ENCODE data around the gene NUMBL.
A peak's percentile ranks its signal among the peaks of the same experiment; 100 is the strongest.

The NUMBL gene

DNA sequence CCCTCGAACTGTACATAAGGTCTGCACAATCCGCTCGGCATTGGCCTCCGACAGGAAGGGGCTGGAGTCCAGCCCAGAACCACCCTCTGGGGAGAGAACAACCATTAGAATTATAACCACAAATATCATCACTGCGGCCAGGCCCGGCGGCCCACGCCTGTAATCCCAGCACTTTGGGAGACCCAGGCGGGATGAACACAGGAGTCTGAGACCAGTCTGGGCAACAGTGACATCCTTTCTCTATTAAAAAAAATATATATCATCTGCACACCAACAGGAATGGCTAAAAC lies 14.9 kb upstream of the NUMBL start:
- no peaks in the 10 kb centered on the region for H3K27me3 Mint-ChIP-seq
- H3K36me3 Mint-ChIP-seq: peaks cover 32% of the 10 kb centered on the region
- no peak overlapping the region for H3K27ac Mint-ChIP-seq
- no peaks in the 10 kb centered on the region for H3K9me3 Mint-ChIP-seq
- DNase-seq: no peak
- no peak overlapping the region for H3K4me3 Mint-ChIP-seq
- CTCF ChIA-PET: no interaction called here
- H3K4me1 Mint-ChIP-seq: no peaks in the 10 kb centered on the region

DNA sequence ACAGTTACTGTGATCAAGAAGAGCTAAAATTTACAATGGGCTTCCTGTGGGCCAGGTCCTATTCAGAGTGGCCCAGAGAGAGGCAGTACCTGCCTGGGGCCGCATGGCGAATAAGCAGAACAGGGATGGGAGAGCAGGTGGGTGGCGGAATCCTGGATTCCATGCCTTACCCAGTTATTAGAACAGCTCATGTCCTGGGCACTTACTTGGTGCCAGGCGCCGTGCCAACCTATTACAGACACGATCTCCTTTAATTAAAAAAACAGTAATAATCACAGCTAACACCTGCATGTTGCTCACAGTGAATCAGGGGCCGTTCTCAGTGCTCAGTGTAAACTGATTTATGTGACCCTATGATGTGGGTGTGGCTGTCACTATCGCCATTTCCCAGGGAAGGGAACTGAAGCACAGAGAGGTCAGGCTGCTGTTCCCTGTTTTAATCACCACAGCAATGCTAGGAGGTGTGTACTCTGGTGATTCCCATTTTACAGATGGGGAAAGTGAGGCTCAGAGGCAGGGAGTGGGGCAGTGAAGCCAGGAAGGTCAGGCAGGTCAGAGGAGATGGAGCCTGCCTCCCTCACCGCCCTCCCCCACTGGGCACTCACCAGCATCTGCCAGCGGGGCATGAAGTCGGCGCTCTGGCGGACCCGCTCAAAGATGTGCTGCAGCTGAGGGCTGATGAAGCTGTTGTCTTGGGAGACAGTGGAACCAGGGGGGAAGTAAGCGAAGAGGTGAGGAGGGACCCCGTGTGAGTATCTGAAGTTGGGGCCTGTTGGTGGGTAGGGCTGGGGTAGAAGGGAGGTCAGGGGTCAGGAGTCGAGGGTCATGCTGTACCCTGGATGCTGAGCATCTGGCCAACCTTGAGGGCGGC lies 14.3 kb upstream of the NUMBL start:
- H3K27ac Mint-ChIP-seq: no peak overlapping the region

DNA sequence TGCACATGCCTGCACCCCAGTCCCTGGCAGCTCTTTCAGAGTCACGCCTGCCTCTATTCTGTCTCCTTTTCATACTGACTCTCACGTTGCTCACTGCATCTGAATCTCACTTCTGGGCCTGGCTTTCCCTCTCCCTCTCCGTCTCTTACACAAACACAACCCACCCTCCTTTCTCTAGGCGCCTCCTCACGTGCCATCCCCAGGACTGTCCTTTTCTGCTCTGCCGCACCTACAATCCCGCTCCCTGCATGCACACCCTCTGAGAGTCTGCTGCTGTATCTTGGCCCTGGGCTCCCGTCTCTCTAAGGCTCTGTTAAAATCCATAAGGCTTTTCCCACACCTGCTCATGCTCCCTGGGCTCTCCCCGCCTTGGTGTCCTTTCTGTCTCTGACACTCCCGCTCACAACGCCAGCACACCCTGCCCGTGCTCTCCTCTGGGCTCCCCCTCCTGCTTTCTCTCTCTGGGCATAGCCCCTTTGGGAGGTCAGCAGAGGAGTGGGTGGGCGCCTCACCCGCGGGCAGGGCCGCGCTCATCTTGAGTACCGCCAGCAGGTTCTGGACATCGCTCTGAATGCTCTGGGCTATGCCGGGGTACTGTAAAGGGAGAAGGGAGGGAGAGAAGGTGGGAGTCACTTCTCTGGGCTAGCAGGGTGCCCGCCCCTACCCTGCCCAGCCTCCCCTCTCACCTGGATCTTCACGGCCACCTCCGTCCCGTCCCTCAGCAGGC lies 12.7 kb upstream of the NUMBL start:
- no peaks in the 10 kb centered on the region for H3K9me3 Mint-ChIP-seq
- no peak overlapping the region for H3K4me3 Mint-ChIP-seq
- no peaks in the 10 kb centered on the region for H3K4me1 Mint-ChIP-seq
- CTCF ChIA-PET: no interaction called here
- no peak for DNase-seq
- no peaks in the 10 kb centered on the region for H3K27me3 Mint-ChIP-seq
- H3K27ac Mint-ChIP-seq: no peak overlapping the region
- H3K36me3 Mint-ChIP-seq: peaks cover 26% of the 10 kb centered on the region

More for the DNA sequence above, 14.3 kb upstream of the NUMBL start:
- Mint-ChIP-seq H3K4me3 (no peak overlapping the region), H3K27me3 (no peaks in the 10 kb centered on the region), H3K36me3 (peaks cover 32% of the 10 kb centered on the region), H3K9me3 (no peaks in the 10 kb centered on the region), H3K4me1 (no peaks in the 10 kb centered on the region)
- no peak for DNase-seq
- CTCF ChIA-PET: interaction anchor here (1.0 to 1.3 kb wide), 2 partner anchors 70 to 103 kb away, joined by 3 to 6 read pairs; no protein-coding TSS in a partner anchor

DNA sequence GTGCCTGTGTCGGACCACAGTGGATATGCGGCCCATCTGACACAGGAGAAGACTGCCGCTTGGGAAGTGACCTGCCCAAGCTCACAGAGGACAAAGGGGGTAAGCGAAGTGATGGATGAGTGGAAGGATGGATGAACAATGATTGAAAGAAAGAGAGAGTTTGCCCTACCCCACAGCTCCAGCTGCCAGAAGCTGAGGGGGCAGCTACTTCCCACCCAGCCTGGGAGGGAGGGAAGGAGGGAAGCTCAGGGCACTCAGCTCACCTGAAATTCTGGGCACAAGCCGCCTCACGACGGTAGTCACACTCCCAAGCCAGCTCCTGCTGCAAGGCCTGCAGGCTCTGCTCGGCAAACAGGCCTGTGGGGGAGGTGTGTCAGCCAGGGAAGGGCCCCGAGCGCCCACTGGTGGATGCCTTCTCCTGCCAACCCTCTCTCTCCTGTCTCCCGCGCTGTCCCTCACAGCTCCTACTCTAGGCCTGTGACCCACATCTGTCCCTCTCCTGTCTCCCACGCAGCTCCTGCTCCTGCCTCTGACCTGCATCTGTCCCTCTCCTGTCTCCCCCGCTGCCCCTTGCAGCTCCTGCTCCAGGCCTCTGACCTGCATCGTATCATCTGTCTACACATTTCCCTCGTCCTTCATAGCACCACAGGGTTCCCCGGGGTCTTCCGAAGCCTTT lies 12.0 kb upstream of the NUMBL start:
- no peak overlapping the region for H3K4me3 Mint-ChIP-seq
- H3K36me3 Mint-ChIP-seq: peaks cover 25% of the 10 kb centered on the region
- DNase-seq: no peak
- CTCF ChIA-PET: no interaction called here
- no peaks in the 10 kb centered on the region for H3K4me1 Mint-ChIP-seq
- no peaks in the 10 kb centered on the region for H3K9me3 Mint-ChIP-seq
- H3K27me3 Mint-ChIP-seq: no peaks in the 10 kb centered on the region
- H3K27ac Mint-ChIP-seq: no peak overlapping the region

DNA sequence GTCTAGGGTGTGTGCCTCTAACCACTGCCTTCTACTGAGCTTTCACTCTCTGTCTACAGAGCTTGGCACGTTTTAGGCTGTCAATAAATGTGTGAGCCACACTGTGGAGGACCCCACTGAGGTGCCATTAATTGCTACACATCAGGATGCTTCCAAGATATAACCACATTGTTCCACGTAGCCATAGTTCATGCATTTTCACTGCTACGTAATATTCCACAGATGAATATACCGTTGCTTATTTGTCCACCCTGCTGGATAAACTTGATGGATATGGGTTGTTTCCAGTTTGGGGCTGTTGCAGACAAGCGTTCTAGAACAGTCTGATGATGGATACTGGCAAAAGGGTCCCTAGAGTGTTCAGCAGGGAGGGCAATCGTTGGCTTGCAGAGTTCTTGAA lies 11.3 kb upstream of the NUMBL start:
- H3K27ac Mint-ChIP-seq: no peak overlapping the region
- no peaks in the 10 kb centered on the region for H3K27me3 Mint-ChIP-seq
- no peaks in the 10 kb centered on the region for H3K4me1 Mint-ChIP-seq
- CTCF ChIA-PET: no interaction called here
- H3K4me3 Mint-ChIP-seq: no peak overlapping the region
- peaks cover 25% of the 10 kb centered on the region for H3K36me3 Mint-ChIP-seq
- no peak for DNase-seq
- H3K9me3 Mint-ChIP-seq: no peaks in the 10 kb centered on the region

DNA sequence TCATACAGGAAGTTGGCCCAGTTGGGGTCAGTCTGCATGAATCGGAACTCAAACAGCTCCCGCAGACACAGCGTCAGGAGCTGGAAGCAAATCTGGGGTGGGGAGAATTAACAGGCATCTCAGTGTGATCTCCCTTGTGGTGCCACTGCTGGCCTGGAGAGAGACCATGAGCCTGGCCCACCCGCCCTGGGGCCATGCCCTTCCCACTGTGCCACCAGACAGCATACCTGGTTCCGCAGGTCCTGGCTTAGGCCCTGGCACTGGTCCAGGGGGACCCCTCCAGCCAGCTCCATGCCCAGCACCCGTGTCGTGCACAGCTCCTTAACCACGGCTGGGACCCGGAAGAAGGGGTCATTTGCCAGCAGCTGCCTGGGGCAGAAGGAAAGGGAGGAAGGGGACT lies 9.6 kb upstream of the NUMBL start:
- Mint-ChIP-seq H3K27me3 (no peaks in the 10 kb centered on the region), H3K4me1 (no peaks in the 10 kb centered on the region), H3K36me3 (peaks cover 23% of the 10 kb centered on the region), H3K4me3 (no peak overlapping the region), H3K9me3 (no peaks in the 10 kb centered on the region), H3K27ac (no peak overlapping the region)
- CTCF ChIA-PET: no interaction called here
- no peak for DNase-seq

DNA sequence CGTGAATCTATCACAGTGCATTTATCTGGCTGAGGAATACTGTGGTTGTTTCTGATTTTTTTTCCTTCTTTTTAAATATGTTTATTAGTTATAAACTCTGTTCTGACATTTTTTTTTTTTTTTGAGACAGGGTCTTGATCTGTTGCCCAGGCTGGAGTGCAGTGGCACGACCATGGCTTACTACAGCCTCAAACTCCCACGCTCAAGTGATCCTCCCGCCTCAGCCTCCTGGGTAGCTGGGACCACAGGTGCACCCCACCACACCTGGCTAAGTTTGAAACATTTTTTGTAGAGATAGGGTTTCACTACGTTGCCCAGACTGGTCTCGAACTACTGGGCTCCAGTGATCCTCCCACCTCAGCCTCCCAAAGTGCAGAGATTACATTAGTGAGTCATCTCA lies 6.6 kb upstream of the NUMBL start:
- CTCF ChIA-PET: no interaction called here
- Mint-ChIP-seq H3K4me3 (no peak overlapping the region), H3K9me3 (no peaks in the 10 kb centered on the region)

DNA sequence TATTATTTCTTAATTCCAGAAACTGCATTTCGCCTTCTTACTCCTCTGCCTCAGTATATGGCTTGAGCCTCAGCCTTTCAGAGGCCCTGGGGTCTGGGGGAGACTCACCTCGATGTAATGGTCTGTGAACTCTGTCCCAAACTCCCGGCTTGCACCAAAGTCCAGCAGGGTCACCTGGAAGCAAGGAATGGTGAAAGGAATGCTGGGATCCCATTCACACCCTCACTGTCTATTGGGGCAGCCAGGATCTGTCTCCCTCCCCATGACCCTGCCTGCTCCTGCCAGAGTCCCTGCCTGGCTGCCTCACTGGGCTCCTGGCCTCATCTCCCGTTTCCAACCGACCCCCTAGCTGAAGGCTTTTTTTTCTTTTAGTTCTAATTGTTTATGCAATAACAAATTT lies 5.4 kb upstream of the NUMBL start:
- H3K4me1 Mint-ChIP-seq: no peaks in the 10 kb centered on the region
- no peaks in the 10 kb centered on the region for H3K27me3 Mint-ChIP-seq
- CTCF ChIA-PET: no interaction called here
- no peak for DNase-seq
- H3K27ac Mint-ChIP-seq: no peak overlapping the region
- H3K9me3 Mint-ChIP-seq: no peaks in the 10 kb centered on the region
- no peak overlapping the region for H3K4me3 Mint-ChIP-seq
- peaks cover 1% of the 10 kb centered on the region for H3K36me3 Mint-ChIP-seq

More for the DNA sequence above, 6.6 kb upstream of the NUMBL start:
- Mint-ChIP-seq H3K27me3 (no peaks in the 10 kb centered on the region), H3K36me3 (peaks cover 8% of the 10 kb centered on the region), H3K4me1 (no peaks in the 10 kb centered on the region), H3K27ac (no peak overlapping the region)
- DNase-seq: no peak

DNA sequence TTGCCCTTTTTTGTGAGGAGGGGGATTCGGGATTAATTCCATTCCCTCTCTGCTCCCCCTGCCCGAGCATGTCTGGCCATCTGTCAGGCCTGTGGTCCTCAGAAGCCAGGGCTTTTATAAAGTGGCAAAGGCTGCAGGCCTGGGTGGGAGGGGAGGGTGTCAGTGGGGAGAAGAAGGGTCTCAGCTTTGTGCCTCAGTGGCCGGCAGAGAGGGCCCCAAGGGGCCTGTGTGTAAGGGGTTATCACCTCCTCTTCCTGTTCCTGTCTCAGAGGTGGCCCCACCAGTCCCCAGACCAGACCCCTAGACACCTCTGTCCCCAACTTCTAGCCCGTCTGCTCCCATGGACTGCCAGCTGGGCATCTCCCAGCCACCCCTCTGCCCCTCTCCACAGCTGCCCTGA lies 3.4 kb upstream of the NUMBL start:
- H3K4me3 Mint-ChIP-seq: no peak overlapping the region
- no peak overlapping the region for H3K27ac Mint-ChIP-seq
- DNase-seq: no peak
- peaks cover 2% of the 10 kb centered on the region for H3K36me3 Mint-ChIP-seq
- CTCF ChIA-PET: no interaction called here
- H3K4me1 Mint-ChIP-seq: peaks cover 3% of the 10 kb centered on the region
- no peaks in the 10 kb centered on the region for H3K9me3 Mint-ChIP-seq
- H3K27me3 Mint-ChIP-seq: no peaks in the 10 kb centered on the region

DNA sequence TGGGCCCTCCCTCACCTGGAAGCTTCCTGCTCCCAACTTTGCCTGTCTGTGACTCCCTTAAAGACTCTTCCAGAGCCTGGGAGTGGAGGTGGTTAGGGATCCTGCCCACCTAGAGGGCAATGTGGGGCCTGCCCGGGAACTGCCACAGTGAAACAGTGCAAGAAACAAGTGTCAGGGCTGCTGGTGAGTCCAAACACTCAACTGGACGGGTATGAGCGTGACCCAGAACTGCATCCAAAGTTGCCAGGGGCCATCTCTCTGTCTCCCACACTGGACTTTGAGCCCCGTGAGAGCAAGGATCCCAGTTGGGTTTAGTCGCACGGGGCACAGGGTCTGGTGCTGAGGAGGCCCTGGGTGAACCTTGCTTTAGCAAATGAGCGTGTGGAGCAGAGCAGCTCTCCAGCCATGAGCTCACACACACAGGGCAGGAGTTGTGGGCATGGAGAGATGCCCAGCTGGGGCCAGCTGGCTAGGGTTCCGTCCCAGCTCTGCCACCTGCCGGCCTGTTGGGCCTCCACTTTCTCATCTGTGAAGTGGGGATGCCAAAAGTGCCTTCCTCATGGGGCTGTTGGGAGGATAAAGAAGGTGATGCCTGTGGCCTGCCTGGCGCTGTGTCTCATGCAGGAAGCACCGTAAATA lies 2.8 kb upstream of the NUMBL start:
- Mint-ChIP-seq H3K4me3 (no peak overlapping the region), H3K9me3 (no peaks in the 10 kb centered on the region), H3K36me3 (peaks cover 2% of the 10 kb centered on the region), H3K27ac (no peak overlapping the region), H3K27me3 (no peaks in the 10 kb centered on the region), H3K4me1 (peaks cover 3% of the 10 kb centered on the region)
- CTCF ChIA-PET: no interaction called here
- no peak for DNase-seq

DNA sequence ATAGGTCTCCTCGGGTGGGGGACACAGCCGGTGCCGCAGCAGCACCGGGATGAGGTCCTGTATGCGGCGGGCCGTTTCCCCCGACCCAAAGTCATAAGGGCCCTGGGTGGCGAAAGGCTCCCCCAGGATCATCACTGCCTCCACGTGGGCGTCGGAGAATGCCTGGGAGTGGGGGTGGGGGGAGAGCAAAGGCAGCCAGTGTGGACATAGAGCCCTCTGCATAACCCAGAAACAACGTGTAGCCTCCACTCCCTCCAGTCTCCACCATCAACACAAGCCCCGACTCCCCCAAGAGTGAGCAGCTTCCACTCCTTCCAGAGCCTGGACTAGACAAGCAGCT lies 1.7 kb upstream of the NUMBL start:
- Mint-ChIP-seq H3K36me3 (peaks cover 1% of the 10 kb centered on the region), H3K4me3 (no peak overlapping the region), H3K27ac (no peak overlapping the region), H3K27me3 (no peaks in the 10 kb centered on the region), H3K4me1 (peaks cover 3% of the 10 kb centered on the region), H3K9me3 (no peaks in the 10 kb centered on the region)
- CTCF ChIA-PET: interaction anchor here (1.1 kb wide), 1 partner anchor 115 kb away, joined by 4 read pairs; no protein-coding TSS in a partner anchor
- DNase-seq: no peak

DNA sequence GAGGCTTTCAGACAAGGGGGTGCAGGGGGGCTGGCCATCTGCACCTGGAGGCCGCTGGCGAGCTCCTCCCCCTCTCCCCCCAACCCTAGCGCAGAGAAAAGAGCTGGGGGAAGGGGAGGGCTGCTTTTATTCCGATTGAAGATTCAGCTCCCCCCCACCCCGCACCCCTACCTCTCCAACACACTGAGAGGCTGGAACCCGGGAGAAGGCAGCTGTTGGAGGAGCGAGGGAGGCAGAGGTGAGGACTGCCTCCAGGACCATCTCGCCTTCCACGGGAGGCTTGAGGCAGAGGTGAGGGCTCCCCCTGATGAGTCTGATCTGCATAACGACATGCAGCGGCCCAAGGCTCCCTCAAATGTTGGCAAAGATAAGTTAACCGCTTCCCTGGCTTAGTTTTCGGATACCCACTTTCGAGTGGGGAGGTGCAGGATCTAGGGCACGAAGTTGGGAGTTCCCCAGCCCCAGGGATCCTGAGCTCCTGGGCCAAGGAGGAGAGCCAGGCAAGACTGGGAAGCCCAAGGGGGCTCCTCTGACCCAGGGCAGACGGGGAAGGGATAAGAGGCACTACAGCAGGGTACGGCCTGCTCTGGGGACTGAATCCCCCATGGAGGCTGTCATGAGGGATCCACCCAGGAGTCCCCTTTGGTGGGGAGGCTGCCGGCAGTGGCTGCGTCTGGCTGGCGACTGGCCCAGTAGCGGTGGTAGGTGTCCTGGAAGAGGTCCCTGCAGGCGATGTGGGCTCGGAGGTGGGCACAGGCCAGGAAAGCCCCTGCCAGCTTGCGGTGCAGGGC lies 1.2 kb upstream of the NUMBL start:
- peaks cover 1% of the 10 kb centered on the region for H3K36me3 Mint-ChIP-seq
- DNase-seq: no peak
- no peaks in the 10 kb centered on the region for H3K27me3 Mint-ChIP-seq
- H3K9me3 Mint-ChIP-seq: no peaks in the 10 kb centered on the region
- H3K4me3 Mint-ChIP-seq: no peak overlapping the region
- CTCF ChIA-PET: interaction anchor here (1.1 to 1.6 kb wide), 2 partner anchors 29 to 115 kb away, joined by 4 read pairs; no protein-coding TSS in a partner anchor
- peaks cover 3% of the 10 kb centered on the region for H3K4me1 Mint-ChIP-seq
- no peak overlapping the region for H3K27ac Mint-ChIP-seq

DNA sequence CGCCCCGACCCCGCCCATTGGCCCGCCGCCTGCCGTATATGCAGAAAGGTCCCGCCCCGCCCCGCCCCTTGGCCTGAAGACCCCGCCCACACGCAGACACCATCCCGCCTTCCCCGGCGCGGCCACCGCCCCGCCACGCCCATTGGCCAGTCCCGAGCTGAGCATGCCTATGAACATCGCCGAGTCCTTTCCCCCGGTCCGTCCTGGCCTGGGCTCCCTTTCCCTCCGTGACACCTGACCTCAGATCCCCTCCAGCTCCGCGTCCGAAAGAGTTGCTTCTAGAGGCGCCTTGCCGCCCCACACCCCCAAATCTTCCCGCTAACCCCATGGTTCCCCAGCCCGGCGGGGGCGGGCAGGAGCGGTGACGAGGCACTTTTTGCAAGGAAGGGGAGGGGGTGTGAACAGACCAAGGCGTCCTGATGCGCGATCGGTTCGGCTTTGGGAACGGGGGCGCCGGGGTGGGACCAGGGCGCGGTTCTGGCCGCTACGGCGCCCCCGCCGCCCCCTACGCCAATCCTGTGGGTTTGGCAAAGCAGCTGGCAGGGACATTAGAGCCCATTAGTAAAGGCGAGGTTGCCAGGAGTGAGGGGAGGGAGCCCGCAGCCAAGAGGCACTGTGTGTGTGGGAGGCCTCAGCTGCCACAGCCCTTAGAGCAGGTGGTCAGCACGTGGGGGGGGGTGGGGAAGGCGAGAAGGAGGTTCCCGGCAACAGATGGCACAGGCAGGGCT lies 406 bp upstream of the NUMBL start:
- Mint-ChIP-seq H3K9me3 (no peaks in the 10 kb centered on the region), H3K27ac (peak overlapping the region; percentile 90), H3K36me3 (peaks cover 3% of the 10 kb centered on the region), H3K27me3 (no peaks in the 10 kb centered on the region), H3K4me3 (peak overlapping the region; percentile 85), H3K4me1 (peaks cover 3% of the 10 kb centered on the region)
- CTCF ChIA-PET: interaction anchor here (1.1 to 1.6 kb wide), 2 partner anchors 28 to 116 kb away, joined by 4 read pairs; no protein-coding TSS in a partner anchor
- peak; percentile 91 for DNase-seq

Data from activated naive CD4-positive, alpha-beta T cell treated with anti-CD3 and anti-CD28 coated beads, Interleukin-2, amount 10 ng/mL, durations not matched to agents 7 days and 5 days (primary cell).